HG03175 (cell line): ENCODE measurements around the gene EIF2S1.
"Not testable (repeated sequence)": the region's sequence is repeated elsewhere in the genome, so short reads cannot be mapped to it uniquely, and the experiment has no call there.

Source experiments
- ATAC-seq: cut with Tn5 transposase; IDR thresholded peaks from one replicate; pipeline ENCODE4 v1.9.1; 2021; ENCODE audit warnings: mild to moderate bottlenecking, moderate library complexity; ENCODE audit not compliant: unreplicated experiment

The EIF2S1 gene

GRCh38 chr14:67371247-67372148 is 11.4 kb downstream of the EIF2S1 start:
- ATAC-seq = no peak

- ATAC-seq = no peak
Observed at GRCh38 chr14:67372833-67373232, 12.7 kb downstream of the EIF2S1 start.

GRCh38 chr14:67373347-67373746 is 13.2 kb downstream of the EIF2S1 start:
- ATAC-seq = no peak

- no peak for ATAC-seq
Observed at GRCh38 chr14:67377916-67378315, 17.8 kb downstream of the EIF2S1 start.

GRCh38 chr14:67385120-67385519 is 25.0 kb downstream of the EIF2S1 start:
- no peak for ATAC-seq

- no peak for ATAC-seq
Observed at GRCh38 chr14:67385618-67386017, 25.5 kb downstream of the EIF2S1 start.

GRCh38 chr14:67387195-67387594 is 27.1 kb downstream of the EIF2S1 start:
- ATAC-seq = no peak

- no peak for ATAC-seq
Observed at GRCh38 chr14:67389275-67389674, 29.1 kb downstream of the EIF2S1 start.

GRCh38 chr14:67389811-67390534 is 29.8 kb downstream of the EIF2S1 start:
- no peak for ATAC-seq

- no peak for ATAC-seq
Observed at GRCh38 chr14:67391268-67391667, 31.1 kb downstream of the EIF2S1 start.

- no peak for ATAC-seq
Observed at GRCh38 chr14:67392123-67392522, 32.0 kb downstream of the EIF2S1 start.

- no peak for ATAC-seq
Observed at GRCh38 chr14:67392800-67393199, 32.7 kb downstream of the EIF2S1 start.

- no peak for ATAC-seq
Observed at GRCh38 chr14:67393689-67394088, 33.6 kb downstream of the EIF2S1 start.

- ATAC-seq = no peak
Observed at GRCh38 chr14:67395086-67395875, 35.2 kb downstream of the EIF2S1 start.

- ATAC-seq = no peak
Observed at GRCh38 chr14:67395876-67396189, 35.7 kb downstream of the EIF2S1 start.

GRCh38 chr14:67396381-67396970 is 36.3 kb downstream of the EIF2S1 start:
- no peak for ATAC-seq

GRCh38 chr14:67397536-67397935 is 37.4 kb downstream of the EIF2S1 start:
- ATAC-seq = no peak

- ATAC-seq = no peak
Observed at GRCh38 chr14:67400434-67400833, 40.3 kb downstream of the EIF2S1 start.

- no peak for ATAC-seq
Observed at GRCh38 chr14:67405771-67406170, 45.6 kb downstream of the EIF2S1 start.

GRCh38 chr14:67408122-67408801 is 48.1 kb downstream of the EIF2S1 start:
- ATAC-seq = not testable (repeated sequence)
